Activated T-cell treated with anti-CD3 and anti-CD28 coated beads for 1 hour (primary cell): ENCODE data around the gene CHD1.
A peak's percentile ranks its signal among the peaks of the same experiment; 100 is the strongest.

ENCODE experiments used
- DNase-seq: peaks from one replicate; pipeline ENCODE4 v3.0.0-alpha.2; 2020; ENCODE audit warnings: low read depth

The CHD1 gene

DNA sequence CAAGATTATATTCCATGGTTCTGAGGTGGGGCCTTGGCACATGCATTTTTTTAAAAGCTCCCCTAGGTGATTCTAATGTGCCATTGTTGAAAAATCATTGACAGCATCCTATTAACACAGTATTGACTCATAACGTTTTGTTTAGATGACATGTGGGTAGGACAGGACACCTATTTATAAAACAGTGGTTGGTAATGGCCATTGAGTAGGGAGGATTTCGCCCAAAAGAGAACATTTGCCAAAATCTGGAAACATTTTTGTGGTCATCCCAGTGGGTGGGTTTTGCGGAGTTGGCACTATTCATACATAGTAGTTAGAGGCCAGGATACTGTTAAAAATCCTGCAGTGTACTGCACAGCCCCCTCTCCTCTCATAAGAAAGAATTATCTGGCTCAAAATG, 6.4 kb upstream of the CHD1 start:
- DNase-seq = no peak

GRCh38 chr5:98934546-98934945, 5.7 kb upstream of the CHD1 start:
- no peak for DNase-seq

- no peak for DNase-seq
Measured at GRCh38 chr5:98933445-98934072, 4.8 kb upstream of the CHD1 start.

DNA sequence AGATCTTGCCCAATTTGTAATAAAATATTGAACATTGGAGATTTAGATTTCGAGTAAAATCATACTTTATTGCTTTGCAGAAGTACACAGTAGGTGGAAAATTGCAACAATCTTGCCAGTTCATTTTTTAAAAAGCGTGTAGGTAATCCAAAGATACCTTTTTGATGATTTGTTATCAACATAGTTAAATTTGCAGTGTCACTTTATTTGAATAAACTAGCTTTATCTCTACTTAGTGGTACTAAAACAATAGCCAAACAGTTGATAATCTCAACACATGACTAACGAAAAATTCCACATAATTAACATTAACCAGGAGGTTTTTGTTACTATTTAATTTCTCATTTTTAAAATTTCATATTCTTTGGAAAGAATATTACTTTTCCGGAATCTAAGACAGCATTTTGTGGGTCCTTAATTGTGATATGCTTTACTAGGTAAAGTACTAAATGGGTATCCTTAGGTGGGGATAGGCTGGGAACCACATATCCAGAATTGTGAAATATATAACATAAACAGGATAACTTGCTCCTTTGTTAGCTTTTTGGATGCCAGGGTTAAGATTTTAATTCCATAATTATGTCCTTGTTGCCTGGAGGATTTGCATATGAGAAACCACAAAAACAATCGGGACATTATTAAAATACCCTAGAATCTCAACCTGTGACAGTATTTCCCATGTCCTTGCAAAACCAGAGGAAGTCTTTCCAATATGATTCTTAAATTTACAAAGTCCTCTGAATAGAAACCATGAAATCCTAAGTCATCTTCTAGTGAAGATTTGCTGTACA, 2.4 kb upstream of the CHD1 start:
- DNase-seq = no peak

- peak; percentile 89 for DNase-seq
Measured at GRCh38 chr5:98929710-98930298, 997 bp upstream of the CHD1 start.

GRCh38 chr5:98927989-98928872, 576 bp downstream of the CHD1 start:
- DNase-seq = peak; percentile 24

DNA sequence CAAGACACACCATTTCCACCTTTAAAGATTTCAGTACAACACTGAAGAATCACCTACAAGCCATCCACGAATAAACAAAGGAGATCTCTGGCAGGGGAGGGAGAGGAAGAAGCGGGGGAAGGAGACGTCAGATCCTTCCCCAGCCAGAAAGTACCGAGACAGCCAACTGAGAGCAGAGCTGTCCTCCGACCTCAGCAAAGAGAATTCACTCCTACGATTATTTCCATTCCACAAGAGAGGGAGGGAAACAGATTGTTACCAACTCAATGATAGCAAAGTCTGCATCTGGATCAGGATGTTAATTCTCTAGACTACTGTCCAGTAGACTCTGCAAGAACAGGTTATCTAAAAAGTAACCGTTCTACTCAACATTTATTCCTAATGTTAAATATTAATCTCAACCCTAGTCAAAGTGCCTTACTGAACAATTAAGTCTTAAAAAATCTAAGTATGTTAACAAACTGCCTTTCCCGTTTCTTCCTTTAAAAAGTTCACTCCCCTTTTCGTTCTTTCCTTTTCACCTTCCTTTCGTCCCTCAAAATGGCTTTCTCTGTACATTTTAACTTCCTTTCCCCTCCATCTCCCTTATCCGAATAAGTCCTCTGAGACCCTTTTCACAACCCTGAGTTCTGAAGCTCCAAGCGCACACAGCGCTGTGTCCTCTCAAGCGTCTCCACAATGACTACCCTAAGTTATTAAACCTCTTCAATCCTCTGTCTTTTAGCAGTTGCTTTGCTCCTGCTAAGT, 1.4 kb downstream of the CHD1 start:
- DNase-seq = peak; percentile 40

DNA sequence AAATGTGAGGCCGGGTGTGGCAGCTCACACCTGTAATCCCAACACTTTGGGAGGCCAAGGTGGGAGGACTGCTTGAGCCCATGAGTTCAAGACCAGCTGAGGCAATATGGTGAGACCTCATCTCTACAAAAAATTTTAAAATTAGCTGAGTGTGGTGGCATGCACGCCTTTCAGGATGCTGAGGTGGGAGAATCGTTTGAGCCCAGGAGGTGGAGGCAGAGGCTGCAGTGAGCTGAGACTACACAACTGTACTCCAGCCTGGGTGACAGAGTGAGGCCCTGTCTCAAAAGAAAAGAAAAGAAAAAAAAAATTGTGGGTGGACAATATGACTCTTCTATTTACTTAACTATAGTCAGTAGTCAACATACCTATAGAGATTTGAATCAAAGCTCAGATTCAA, 4.8 kb downstream of the CHD1 start:
- DNase-seq = no peak

DNA sequence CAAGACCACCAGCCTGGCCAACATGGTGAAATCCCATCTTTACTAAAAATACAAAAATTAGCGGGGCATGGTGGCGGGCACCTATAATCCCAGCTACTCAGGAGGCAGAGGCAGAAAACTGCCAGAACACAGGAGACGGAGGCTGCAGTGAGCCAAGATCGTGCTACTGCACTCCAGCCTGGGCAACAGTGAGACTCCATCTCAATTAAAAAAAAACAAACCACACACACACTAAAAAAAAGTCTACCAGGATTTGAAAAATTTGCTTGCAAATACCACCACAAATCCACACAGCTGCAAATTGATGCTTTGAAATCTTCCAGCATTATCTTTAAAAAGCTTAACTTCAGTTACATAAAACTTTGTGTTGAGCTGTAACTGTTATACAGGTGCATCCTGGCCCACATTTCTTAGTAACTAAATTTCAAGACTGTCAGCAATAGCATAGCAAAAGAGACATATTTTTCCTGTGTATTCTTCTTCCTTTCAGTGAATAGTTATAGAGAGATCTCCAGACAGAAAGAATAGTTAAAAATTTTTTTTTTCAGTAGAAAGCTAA, 6.8 kb downstream of the CHD1 start:
- DNase-seq = no peak

DNA sequence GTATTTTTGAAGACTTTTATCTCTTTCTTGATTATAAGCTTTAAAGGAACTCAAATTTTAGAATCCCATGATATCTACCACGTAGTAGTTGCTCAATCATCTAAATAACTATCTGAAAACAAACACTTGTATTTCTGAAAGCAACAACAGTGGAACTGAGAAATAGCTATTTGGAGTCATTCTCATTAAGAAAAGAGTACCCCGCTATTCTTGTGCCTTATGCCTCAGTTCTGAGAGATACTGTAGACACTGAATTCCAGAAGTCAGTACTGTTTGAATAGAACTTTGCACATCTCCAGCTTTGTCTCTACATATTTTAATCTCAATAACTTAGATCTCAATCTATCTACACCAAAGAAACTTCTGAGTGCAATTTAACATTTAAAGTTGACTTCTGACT, 11.4 kb downstream of the CHD1 start:
- DNase-seq = no peak

- no peak for DNase-seq
Measured at GRCh38 chr5:98916540-98916939, 12.3 kb downstream of the CHD1 start.

- DNase-seq = no peak
Measured at GRCh38 chr5:98913911-98914310, 14.9 kb downstream of the CHD1 start.

DNA sequence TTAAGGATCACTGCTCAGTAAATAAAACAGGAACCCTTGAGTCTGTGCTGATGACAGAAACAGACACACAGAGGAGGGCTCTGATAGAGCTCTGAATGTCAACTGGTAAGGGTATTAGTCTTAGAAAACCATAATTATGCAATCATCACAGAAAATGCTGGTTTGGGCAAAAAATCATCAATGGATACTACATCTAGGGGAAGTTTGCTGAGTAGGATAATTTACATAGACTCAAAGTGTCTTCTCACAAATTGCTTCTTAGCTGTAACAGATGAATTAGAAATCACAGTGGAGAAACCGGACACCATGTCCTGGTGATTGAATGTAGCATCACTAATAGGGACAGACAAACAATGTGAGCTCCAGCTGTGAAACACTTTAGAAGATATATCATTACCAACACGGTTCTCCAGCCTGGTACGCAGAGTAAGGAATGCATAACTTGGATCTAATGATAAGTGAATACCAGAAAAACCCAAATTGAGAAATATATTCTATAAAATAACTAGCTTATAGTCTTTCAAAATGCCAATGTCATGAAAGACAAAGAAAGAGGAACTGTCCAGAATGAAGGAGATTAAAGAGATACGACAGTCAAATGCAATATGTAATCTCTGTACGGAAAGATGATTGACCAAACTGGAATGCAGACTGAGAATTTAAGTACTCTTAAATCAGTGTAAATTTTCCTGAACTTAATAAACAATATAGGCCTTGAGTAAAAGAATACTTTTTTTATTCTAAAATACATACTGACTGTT, 17.3 kb downstream of the CHD1 start:
- no peak for DNase-seq

DNA sequence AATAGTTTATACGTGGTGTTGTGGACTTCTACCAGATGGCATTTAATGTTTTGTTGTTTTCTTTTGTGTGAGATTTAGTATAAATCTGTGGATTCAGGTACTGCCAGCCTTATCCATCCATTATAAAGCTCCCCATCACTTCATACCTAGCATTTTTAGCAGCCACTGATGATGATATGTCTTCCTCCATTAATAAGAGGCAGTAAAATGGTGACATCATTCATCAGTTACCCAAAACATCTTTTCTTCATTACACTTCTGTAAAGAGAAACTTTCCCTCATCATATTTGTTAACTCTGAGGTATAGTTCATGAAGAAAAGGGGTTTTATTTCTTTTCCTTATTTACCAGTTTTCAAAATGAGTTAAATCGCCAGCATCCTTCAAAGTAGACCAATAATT, 19.4 kb downstream of the CHD1 start:
- DNase-seq = no peak

DNA sequence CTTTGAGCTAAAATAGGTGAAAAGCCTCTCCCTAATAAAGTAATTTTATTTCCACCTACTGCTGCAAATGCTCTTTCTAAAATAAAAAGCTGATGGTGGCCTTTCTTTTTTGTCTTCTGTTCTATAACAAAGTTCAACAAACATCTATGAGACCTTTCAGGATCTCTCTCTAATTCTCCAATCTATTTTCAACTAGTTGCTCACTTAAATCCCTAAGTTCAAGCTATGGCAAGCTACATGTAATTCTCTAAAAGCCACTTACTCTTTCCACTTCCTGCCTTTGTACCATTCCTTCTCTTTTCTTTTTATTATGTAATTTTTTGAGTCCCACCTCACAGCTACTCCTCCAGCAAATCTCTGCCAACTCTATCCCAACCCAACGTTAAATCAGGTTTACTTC, 20.9 kb downstream of the CHD1 start:
- DNase-seq = no peak

- no peak for DNase-seq
Measured at GRCh38 chr5:98906756-98907355, 22.0 kb downstream of the CHD1 start.

DNA sequence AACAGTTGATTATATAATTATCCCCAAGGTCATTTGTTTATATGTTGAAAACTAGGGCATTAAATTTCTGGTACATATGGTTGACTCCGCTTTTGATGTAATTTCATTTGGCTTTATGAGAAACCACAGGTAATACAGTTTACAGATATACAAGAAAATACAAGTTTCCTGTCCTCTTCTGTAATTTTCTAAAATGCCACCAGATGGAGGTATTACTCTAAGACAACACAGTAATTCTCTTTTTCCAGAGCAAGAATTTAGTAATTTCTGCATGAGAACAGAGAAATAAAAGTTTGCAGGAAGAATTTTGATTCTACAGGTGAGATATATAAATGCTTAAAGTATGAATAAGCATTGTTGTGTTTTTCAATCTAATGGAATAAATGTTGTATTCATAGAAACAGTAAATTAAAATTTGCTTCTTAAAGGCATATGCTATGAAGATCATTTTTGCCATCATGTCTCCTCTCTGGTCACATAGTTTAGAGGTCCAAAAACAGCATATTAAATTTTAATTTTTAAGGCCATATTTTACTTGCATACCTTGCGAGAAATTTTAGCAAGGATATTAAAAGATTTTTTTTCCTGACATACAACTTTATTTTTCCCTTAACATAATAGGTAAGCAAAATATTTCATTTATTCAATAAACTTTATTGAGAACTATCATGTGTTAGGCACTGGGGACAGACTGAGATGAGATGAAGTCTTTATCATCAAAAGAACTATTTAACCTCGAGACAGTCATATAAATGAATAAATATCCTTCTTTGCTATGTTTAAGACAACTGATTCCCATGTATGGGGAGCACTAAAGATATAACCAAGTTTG, 22.7 kb downstream of the CHD1 start:
- no peak for DNase-seq

DNA sequence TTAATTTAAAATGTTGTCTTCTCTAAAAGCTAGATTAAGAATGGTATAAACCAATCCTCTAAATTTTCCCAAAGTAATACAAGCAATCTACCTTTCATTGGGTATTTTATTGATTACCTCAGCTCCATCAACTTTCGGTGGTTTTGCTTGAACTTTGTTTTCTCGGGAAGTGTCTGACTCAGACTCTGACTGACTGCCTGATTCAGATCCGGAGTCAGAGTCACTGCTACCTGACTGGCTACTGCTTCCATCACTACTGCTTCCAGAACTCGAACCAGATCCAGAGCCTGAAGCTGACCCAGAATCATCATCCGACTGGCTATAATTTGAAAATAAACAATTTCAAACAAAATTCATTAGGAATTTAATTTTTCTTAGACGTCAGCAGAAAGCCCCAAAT, 24.0 kb downstream of the CHD1 start:
- no peak for DNase-seq

GRCh38 chr5:98902733-98903132, 26.1 kb downstream of the CHD1 start:
- no peak for DNase-seq
